ENCODE measurements around the gene SNX32. TPM values are rescaled to one million over a fixed set of nuclear protein-coding genes. Genes with fewer than 3 reads are reported as not detected.

The SNX32 gene
- polyA plus RNA-seq, 1 donor (not counting 4 experiments of a cell fraction or from before 2014, with no cell fraction given) = 0.12 TPM

- Histone ChIP-seq H3K4me1 (ENCODE audit: control insufficient read depth, extremely low read depth, insufficient read depth, low read length) (peaks cover 32% of the 10 kb centered on the region), H3K27me3 (ENCODE audit: control insufficient read depth, extremely low read depth, insufficient read depth, low read length) (no peaks in the 10 kb centered on the region), H2AFZ (ENCODE audit: control insufficient read depth, low read length) (peak overlapping the region; percentile 60), H4K20me1 (ENCODE audit: control insufficient read depth, extremely low read depth, insufficient read depth, low read length) (peaks cover 37% of the 10 kb centered on the region), H3K79me2 (ENCODE audit: control insufficient read depth, insufficient read depth, low read length) (peaks cover 71% of the 10 kb centered on the region), H3K36me3 (ENCODE audit: control insufficient read depth in 2 of 2, extremely low read depth in 1 of 2, insufficient read depth in 2 of 2, low read length in 2 of 2) (peaks cover 38 to 52% of the 10 kb centered on the region in 2 experiments), H3K9ac (ENCODE audit: control insufficient read depth, extremely low read depth, insufficient read depth, low read length) (peak overlapping the region; percentile 83), H3K27ac (ENCODE audit: control insufficient read depth, insufficient read depth, low read length) (peak overlapping the region; percentile 90), H3K4me3 (ENCODE audit: control insufficient read depth in 2 of 3, extremely low read depth in 1 of 3, insufficient read depth in 2 of 3, low read depth in 1 of 3, low read length in 3 of 3) (peak overlapping the region; percentile 83 to 96 (median 91)), H3K4me2 (ENCODE audit: control insufficient read depth, extremely low read depth, insufficient read depth, low read depth, low read length) (peak overlapping the region; percentile 92), H3K9me1 (ENCODE audit: control insufficient read depth, extremely low read depth, insufficient read depth, low read length) (peaks cover 7% of the 10 kb centered on the region), H3K9me3 (ENCODE audit: control insufficient read depth, low read depth, low read length) (no peaks in the 10 kb centered on the region)
- FAIRE-seq (no peak), DNase-seq (ENCODE audit: low read depth, low spot score) (no peak)
- TF ChIP-seq EZH2 (IDR thresholded peaks at IDR 0.05; ENCODE audit: low read length) (no peak), CTCF (optimal IDR thresholded peaks at IDR 0.05 in 1 of 3, IDR thresholded peaks at IDR 0.05 in 1 of 3, conservative IDR thresholded peaks at IDR 0.05 in 1 of 3; ENCODE audit: extremely low read depth in 1 of 3, insufficient read depth in 2 of 3, low read length in 3 of 3) (no peak)
- dilution Hi-C loops (cut with MboI; ENCODE audit: extremely low pct_ligation_motif_present, low sequenced_read_pairs) = no loop called here
These were observed 24.9 kb downstream of the SNX32 start for GRCh38 chr11:65858681-65859087.

- Histone ChIP-seq H4K20me1 (ENCODE audit: control insufficient read depth, extremely low read depth, insufficient read depth, low read length) (peaks cover 31% of the 10 kb centered on the region), H3K4me3 (ENCODE audit: control insufficient read depth in 2 of 3, extremely low read depth in 1 of 3, insufficient read depth in 2 of 3, low read depth in 1 of 3, low read length in 3 of 3) (peak overlapping the region; percentile 83 to 96 (median 91)), H3K9me3 (ENCODE audit: control insufficient read depth, low read depth, low read length) (no peaks in the 10 kb centered on the region), H3K79me2 (ENCODE audit: control insufficient read depth, insufficient read depth, low read length) (peaks cover 66% of the 10 kb centered on the region), H3K9me1 (ENCODE audit: control insufficient read depth, extremely low read depth, insufficient read depth, low read length) (peaks cover 7% of the 10 kb centered on the region), H3K27me3 (ENCODE audit: control insufficient read depth, extremely low read depth, insufficient read depth, low read length) (no peaks in the 10 kb centered on the region), H3K36me3 (ENCODE audit: control insufficient read depth in 2 of 2, extremely low read depth in 1 of 2, insufficient read depth in 2 of 2, low read length in 2 of 2) (peaks cover 38 to 52% of the 10 kb centered on the region in 2 experiments), H2AFZ (ENCODE audit: control insufficient read depth, low read length) (peak overlapping the region; percentile 77), H3K27ac (ENCODE audit: control insufficient read depth, insufficient read depth, low read length) (peak overlapping the region; percentile 90), H3K4me2 (ENCODE audit: control insufficient read depth, extremely low read depth, insufficient read depth, low read depth, low read length) (peak overlapping the region; percentile 92), H3K9ac (ENCODE audit: control insufficient read depth, extremely low read depth, insufficient read depth, low read length) (peak overlapping the region; percentile 83), H3K4me1 (ENCODE audit: control insufficient read depth, extremely low read depth, insufficient read depth, low read length) (peaks cover 32% of the 10 kb centered on the region)
- FAIRE-seq (no peak), DNase-seq (ENCODE audit: low read depth, low spot score) (peak; percentile 85)
- no peak for TF ChIP-seq CTCF (optimal IDR thresholded peaks at IDR 0.05 in 1 of 3, IDR thresholded peaks at IDR 0.05 in 1 of 3, conservative IDR thresholded peaks at IDR 0.05 in 1 of 3; ENCODE audit: extremely low read depth in 1 of 3, insufficient read depth in 2 of 3, low read length in 3 of 3)
- no peak for TF ChIP-seq EZH2 (IDR thresholded peaks at IDR 0.05; ENCODE audit: low read length)
- dilution Hi-C loops (cut with MboI; ENCODE audit: extremely low pct_ligation_motif_present, low sequenced_read_pairs) = no loop called here
These were observed 25.5 kb downstream of the SNX32 start for GRCh38 chr11:65859095-65859811.

Data from keratinocyte (primary cell).